HK-2 (cell line): Measurements from ENCODE around the gene MPLKIP.
"Not testable (repeated sequence)": the region's sequence is repeated elsewhere in the genome, so short reads cannot be mapped to it uniquely, and the experiment has no call there.

Source experiments
- DNase-seq: peaks from one replicate; pipeline ENCODE4 v3.0.0-alpha.2; 2018; ENCODE audit not compliant: unreplicated experiment

MPLKIP gene

DNA sequence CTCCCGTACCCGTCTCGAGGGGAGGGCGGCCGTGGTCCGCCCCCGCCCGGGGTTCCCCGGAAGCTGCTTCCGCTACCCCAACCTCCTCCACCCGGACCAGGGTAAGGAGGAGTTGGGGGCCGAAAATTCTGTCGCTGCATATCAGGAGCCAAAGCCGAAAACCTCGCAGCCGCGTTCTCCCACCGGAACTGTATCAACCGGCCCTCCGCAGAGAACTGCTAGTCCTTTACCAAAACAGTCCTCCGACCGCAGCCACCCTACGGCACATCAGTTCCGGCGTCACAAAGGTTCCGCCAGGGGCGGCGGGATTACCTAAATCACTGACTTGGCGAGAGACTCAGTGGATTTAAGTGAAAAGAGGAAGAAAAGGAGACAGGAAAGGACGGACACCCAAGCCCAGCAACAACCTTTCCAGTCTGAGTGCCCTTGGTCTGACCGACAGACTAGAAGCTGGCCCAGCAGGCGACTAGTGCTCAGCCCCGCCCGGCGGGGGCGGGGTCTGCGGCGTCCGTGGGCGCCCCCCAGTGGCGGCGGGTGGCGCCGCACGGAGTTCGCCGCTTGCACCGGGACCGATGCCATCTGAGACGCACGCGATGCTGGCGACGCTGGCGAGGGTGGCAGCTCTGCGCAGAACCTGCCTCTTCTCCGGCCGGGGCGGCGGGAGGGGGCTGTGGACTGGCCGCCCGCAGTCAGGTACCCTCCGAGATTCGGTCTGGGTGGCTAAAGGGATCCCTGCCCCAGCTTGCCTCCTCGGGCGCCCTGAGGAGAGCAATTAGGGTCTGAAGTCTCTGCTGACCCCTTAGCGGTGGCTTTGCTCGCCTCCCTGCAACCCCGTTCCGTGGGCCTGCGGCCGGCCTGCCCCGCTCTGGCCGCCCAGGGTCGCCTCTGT is at the start of gene MPLKIP, which contains the start of gene SUGCT:
MPLKIP (minus strand) TSS at position 195 of the 889 bp plus-strand sequence; CDS start at position 140, 55 bp downstream.
SUGCT (plus strand) TSS at position 578 of the 889 bp plus-strand sequence.
- peak; percentile 88 for DNase-seq

DNA sequence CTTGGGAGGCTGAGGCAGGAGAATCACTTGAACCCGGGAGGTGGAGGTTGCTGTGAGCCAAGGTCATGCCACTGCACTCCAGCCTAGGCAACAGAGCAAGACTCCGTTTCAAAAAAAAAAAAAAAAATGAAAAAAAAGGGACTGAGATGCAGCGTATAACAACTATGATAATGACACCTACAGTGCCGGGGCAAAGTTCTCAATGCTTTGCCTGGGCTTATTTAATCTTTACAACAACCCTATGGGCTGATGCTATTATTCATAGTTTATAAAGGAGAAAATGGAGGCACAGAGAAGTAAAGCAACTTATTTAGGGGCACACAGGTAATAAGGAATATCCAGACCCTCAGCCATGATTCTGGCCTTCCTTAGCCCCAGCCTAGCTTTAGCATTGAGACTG is 48.0 kb upstream of the MPLKIP start:
- no peak for DNase-seq

DNA sequence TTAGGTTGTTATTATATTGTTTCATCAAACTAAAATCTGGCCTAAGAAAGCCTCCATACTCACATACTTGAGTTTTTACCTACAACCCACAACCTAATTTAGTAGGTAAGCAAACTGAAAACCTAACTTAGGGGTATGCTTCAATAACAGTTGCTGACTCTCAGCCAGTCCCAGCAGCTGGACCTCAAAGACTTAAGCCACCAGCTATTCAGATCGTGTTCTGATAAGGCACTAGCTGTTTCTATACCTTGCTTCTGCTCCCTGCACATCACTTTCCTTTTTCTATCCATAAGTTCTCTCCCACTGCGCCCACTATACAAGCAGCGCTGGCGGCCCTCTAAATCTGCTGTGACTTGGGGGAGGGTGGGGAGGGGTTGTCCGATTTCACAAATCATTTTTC is 42.6 kb upstream of the MPLKIP start:
- DNase-seq = no peak

DNA sequence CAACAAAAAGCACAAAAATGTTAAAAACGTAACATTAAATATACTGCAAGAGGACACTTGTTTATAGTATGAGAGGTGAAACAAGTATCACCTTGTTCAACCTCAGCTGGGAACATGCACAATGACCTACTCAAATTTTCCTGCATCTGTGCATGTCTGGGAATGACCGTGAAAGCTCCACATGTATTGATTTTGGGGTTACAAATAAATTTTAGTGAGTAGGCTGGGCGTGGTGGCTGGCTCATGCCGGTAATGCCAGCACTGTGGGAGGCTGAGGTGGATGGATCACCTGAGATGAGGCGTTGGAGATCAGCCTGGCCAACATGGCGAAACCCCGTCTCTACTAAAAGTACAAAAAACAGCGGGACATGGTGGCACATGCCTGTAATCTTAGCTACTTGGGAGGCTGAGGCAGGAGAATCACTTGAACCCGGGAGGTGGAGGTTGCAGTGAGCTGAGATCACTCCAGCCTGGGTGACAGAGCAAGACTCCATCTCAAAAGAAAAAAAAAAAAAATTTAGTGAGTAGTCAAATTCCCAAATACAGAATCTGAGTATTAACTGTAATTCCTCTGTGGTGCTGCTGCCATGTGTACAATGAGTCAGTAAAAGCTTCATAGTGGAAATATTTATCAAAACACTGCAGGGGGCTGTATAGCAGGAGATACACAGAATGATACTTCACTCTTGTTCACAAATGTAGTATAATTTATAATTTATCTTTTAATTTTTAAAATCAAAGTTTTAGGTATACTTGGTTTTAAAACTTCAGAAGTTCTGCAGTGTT is 41.5 kb upstream of the MPLKIP start:
- no peak for DNase-seq

GRCh38 chr7:40175256-40175655 is 40.8 kb upstream of the MPLKIP start:
- DNase-seq = not testable (repeated sequence)

GRCh38 chr7:40173121-40173520 is 38.7 kb upstream of the MPLKIP start:
- DNase-seq = not testable (repeated sequence)

DNA sequence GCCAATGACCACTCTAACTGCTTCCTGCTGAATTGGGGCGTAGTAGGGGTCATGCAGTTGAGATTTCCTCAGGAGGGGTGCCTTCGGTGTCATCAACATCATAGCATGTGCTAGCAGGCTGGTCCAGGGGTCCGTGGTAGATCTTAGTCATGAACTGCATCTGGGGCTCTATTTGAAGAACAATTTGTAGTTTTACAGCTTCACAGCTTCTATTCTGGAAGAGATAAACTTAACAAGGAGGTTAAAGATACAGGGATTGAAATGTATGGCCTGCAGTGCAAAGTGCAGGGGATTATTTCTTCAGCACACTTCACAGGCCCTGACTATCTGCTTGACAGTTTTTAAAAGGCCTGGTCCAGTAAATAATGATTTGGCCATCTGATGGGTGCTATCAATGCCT is 33.8 kb upstream of the MPLKIP start:
- not testable (repeated sequence) for DNase-seq

GRCh38 chr7:40167291-40167690 is 32.9 kb upstream of the MPLKIP start:
- no peak for DNase-seq

DNA sequence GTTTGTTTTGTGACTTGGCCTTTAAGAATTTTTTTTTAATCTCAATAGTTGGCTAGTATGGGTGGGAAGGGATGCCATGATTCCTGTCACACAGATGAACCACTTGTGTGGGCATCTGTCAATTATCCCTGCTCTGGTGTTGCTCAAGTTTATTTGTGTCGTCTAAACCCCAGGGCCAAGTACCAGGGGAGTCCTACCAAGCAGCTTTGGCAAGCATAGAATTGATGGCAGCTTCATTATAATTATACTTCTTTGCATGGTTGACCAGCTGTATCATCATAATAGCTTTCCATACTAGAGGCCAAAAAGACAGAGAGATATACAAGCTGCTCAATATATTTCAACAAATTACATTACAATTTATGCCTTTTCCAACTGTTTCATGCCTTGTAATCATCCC is 30.8 kb upstream of the MPLKIP start:
- no peak for DNase-seq

DNA sequence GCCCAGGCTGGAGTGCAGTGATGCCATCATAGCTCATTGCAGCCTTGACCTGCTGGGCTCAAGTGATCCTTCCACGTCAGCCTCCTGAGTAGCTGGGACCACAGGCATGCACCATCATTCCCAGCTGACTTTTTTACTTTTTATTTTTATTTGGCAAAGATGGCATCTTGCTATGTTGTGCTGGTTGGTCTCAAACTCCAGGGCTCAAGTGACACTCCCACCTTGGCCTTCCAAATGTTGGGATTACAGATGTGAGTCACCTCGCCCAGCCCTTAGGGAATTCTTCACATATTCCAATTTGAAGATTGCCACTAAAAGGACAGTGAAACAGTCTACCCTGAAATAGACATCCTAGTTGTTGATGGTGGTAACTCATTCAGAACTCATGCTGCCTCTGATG is 28.1 kb upstream of the MPLKIP start:
- DNase-seq = no peak

- DNase-seq = no peak
These were observed 22.6 kb upstream of the MPLKIP start for GRCh38 chr7:40156988-40157387.

DNA sequence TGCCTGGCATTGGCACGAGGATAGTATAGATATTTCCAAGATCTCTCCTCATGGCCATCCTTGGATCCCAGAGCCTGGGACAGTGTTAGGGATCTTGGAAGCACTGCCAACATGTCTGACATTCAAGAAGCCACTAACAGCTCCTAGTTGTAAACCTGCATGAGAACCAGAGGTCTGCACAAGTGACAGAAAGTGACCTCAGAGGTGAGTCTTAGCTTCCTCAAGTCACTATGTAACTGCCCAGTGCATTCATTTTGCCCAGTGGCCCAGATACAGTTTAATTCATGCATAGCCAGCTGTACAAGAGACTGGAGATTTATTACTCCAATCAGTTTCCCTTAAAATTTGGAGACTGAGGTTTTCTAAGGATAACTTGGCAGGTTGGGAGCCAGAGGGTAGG is 17.1 kb upstream of the MPLKIP start:
- DNase-seq = no peak

DNA sequence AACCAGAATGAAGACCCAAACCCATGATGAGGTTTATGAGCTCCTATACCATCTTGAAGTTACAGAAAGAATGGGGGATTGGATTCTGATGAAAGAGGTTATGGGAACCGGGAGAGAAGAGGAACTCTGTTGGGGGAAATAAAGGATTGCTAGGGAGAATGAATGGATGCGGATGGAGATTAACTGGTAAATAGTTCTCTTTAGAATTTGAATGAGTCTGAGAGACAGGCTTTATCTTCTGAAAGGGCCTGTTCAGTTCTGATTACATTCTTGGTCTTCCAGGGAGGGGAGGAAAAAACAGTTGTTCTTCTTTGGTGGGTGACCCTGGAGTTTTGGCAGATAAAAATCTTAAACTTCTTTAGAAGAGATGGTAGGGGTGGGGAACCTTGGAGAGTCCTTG is 14.2 kb upstream of the MPLKIP start:
- DNase-seq = no peak

DNA sequence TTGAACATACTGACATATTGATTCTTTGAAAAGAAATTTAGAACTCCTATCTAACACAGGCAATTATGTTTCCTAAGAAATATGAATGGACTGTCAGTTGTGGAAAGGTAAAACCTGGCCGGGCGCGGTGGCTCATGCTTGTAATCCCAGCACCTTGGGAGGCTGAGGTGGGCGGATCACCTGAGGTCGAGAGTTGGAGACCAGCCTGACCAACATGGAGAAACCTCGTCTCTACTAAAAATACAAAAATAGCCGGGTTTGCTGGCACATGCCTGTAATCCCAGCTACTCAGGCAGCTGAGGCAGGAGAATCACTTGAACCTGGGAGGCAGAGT is 13.8 kb upstream of the MPLKIP start:
- not testable (repeated sequence) for DNase-seq

DNA sequence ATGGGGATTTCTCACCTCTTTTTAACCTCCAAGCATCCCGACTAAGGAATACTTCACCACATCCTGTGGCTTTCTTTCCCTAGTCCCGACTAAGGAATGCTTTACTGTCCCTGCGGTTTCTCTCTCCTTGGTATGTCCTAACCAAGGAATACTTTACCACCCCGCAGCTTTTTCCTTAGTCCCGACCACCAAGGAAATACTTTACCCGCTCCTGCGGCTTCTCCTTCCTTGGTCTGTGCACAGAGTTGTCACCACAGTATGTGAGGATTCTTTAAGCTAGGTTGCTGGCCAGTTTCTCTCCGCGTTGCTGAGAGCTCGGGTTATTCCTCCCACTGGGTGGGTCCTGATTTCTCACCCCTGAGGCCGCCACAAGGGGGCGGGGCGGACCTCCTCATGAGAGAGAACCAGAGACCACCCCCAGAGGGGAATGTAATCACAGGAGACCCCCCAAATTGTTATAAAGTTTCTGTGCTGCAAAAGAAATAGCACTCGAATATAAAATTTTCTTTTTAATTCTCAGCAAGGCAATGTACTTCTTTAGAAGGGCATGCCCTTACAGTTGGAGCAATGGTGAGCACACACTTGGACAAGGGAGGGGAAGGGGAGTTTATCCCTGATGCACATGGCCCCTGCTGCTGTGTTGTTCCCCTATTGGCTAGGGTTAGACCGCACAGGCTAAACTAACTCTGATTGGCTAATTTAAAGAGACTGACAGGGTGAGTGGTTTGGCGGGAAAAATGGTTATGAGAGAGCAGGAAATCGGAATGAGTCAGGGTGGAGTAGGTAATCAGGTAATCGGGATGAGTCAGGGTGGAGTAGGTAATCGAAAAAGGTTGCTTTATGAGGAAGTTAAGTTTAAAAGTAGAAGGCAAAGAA is 13.2 kb upstream of the MPLKIP start:
- DNase-seq = peak; percentile 58

- not testable (repeated sequence) for DNase-seq
These were observed 11.2 kb upstream of the MPLKIP start for GRCh38 chr7:40145596-40146130.

- not testable (repeated sequence) for DNase-seq
These were observed 7.5 kb upstream of the MPLKIP start for GRCh38 chr7:40141916-40142315.

DNA sequence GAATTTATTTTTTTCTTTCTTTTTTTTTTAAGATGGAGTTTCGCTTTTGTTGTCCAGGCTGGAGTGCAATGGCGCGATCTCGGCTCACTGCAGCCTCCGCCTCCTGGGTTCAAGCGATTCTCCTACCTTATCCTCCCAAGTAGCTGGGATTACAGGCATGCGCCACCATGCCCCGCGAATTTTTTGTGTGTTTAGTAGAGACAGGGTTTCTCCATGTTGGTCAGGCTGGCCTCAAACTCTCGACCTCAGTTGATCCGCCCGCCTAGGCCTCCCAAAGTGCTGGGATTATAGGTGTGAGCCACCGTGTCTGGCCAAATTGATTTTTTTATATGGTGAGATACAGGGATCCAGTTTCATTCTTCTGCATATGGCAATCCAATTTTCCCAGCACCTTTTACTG is 5.5 kb upstream of the MPLKIP start:
- not testable (repeated sequence) for DNase-seq

- no peak for DNase-seq
These were observed 4.6 kb upstream of the MPLKIP start for GRCh38 chr7:40138973-40139372.

GRCh38 chr7:40137563-40137962 is 3.1 kb upstream of the MPLKIP start:
- no peak for DNase-seq

- no peak for DNase-seq
These were observed 842 bp upstream of the MPLKIP start for GRCh38 chr7:40135317-40135610.
